Heart right ventricle (tissue), 16 donors: ENCODE measurements around the gene OR4F29. TPM values are rescaled to one million over a fixed set of nuclear protein-coding genes. Genes with fewer than 3 reads are reported as not detected.
"Not testable (repeated sequence)": the region's sequence is repeated elsewhere in the genome, so short reads cannot be mapped to it uniquely, and the experiment has no call there.

ENCODE experiments used
- ATAC-seq, 8 donors: fragments of 200-7000 bp; cut with Tn5 transposase; one replicate each; pipeline ENCODE4 v1.9.1; 2020; ENCODE audit warnings: mild to moderate bottlenecking in 8 of 8, moderate library complexity in 8 of 8, moderate number of reproducible peaks in 1 of 8
- DNase-seq, 2 donors: peaks; one replicate each; pipeline ENCODE4 v3.0.0-alpha.2; 2020
- H3K27ac ChIP-seq, 10 donors: fragments of 200-600 bp; sonication (generic) in 2 of 10; one replicate each; pipeline versions ENCODE4 v1.5.0 to v1.8.0; 2020 to 2022; ENCODE audit warnings: mild to moderate bottlenecking in 3 of 10
- H3K27me3 ChIP-seq, 7 donors: fragments of 200-600 bp; one replicate each; pipeline ENCODE4 v1.8.0; 2021 to 2022; ENCODE audit warnings: mild to moderate bottlenecking in 2 of 7
- H3K36me3 ChIP-seq, 9 donors: fragments of 200-600 bp; sonication (generic) in 1 of 9; one replicate each; pipeline versions ENCODE4 v1.5.0 to v1.8.0; 2020 to 2022; ENCODE audit warnings: mild to moderate bottlenecking in 2 of 9
- H3K4me1 ChIP-seq, 9 donors: fragments of 200-600 bp; sonication (generic) in 1 of 9; one replicate each; pipeline versions ENCODE4 v1.5.0 to v1.8.0; 2020 to 2022; ENCODE audit warnings: mild to moderate bottlenecking in 4 of 9
- H3K4me3 ChIP-seq, 10 donors: fragments of 200-600 bp; sonication (generic) in 2 of 10; one replicate each; pipeline versions ENCODE4 v1.5.0 to v1.8.0; 2020 to 2022; ENCODE audit warnings: mild to moderate bottlenecking in 7 of 10, moderate library complexity in 2 of 10
- H3K9me3 ChIP-seq, 11 donors: fragments of 200-600 bp in 10 of 11; sonication (generic) in 2 of 11; one replicate each; pipeline versions ENCODE4 v1.5.0 to v1.8.0; 2013 to 2022; ENCODE audit warnings: mild to moderate bottlenecking in 2 of 11, control low read depth in 1 of 11, moderate library complexity in 1 of 11
- intact Hi-C, 10 donors: fragments of 100-400 bp; cut with DNase I; formaldehyde crosslinking; loops; one replicate each; pipeline versions ENCODE4 v1.11.1 to v1.14.2; 2022
- long read RNA-seq, 3 donors: library from polyadenylated mRNA; unstranded; transcript quantifications; one replicate each; pipeline ENCODE4 v2.0.0, GENCODE V29; 2020 to 2021
- polyA plus RNA-seq, 2 donors: library from polyadenylated mRNA; stranded (reverse); fragments of 200-250 nt; gene quantifications; one replicate each; pipeline ENCODE4 v1.2.3, GENCODE V29; 2013
- total RNA-seq, 10 donors: library from RNA; stranded (reverse); fragmentation: NEBNext Ultra II Directional in 3 of 10; extraction: Animal tissue kit (Norgen Biotek cat#: 25700) in 3 of 10; gene quantifications; one replicate each; pipeline versions ENCODE4 v1.2.1 to v1.2.4, GENCODE V29; 2021 to 2023
- donor health status: Arrhythmogenic right ventricular cardiomyopathy.
- donor health status: ischemic (EF 13 %, LVEDD 7.1; RV severe dilation, severe dysfunction).
- donor health status: healthy with polysubstance abuse.
- donor health status: DM: no; HTN: yes; CAD: no.
- donor health status: DM: no; HTN: no; CAD: no.
- donor health status: ischemic (EF 25% LVEDD 6.9; RV normal size, moderate dysfunction).
- donor health status: ischemic (EF 25% LVEDD 5.7; RV mildly dilated, moderate dysfunction).
- donor health status: healthy.
- donor health status: DM: yes; HTN: yes; CAD: no.
- donor health status: Ischemic cardiomyopathy.
- donor health status: ischemic (EF 35%, LVEDD 5.7; RV mildly dilated, moderate dysfunction).
- donor health status: nonischemic (EF 11% LVEDD 7.7; RV severe dilation, severe dysfunction).
- donor health status: DM: yes; HTN: yes; CAD: no.
- donor health status: PGD.
- donor health status: ischemic (EF 29% LVEDD 5.4; RV normal size, mild dysfunction).
- donor health status: nonischemic (EF 23%, LVEDD 6.1; RV moderate dilation, normal function).

OR4F29 gene
- total RNA-seq: not detected
- polyA plus RNA-seq: not detected
- long read RNA-seq, donor 1: 0 reads
- long read RNA-seq, donor 2: 0 reads
- long read RNA-seq, donor 3: 0 reads

GRCh38 chr1:451578-451977, at the start of gene OR4F29:
TSS of gene OR4F29 (minus strand) at chr1:451678. CDS start at chr1:451678, 0 bp downstream.
- H3K4me1 ChIP-seq, H3K4me3 ChIP-seq, DNase-seq, H3K27ac ChIP-seq, H3K36me3 ChIP-seq, H3K27me3 ChIP-seq, H3K9me3 ChIP-seq, ATAC-seq, intact Hi-C loops: not testable (repeated sequence)

Other genes with a start within 250 kb of the OR4F29 start
- not detected for gene OR4F16, start 235.0 kb upstream of the OR4F29 start, total RNA-seq
- gene OR4F16, start 235.0 kb upstream of the OR4F29 start, polyA plus RNA-seq: not detected